ENCODE results near the gene EEIG2.

The EEIG2 gene

DNA sequence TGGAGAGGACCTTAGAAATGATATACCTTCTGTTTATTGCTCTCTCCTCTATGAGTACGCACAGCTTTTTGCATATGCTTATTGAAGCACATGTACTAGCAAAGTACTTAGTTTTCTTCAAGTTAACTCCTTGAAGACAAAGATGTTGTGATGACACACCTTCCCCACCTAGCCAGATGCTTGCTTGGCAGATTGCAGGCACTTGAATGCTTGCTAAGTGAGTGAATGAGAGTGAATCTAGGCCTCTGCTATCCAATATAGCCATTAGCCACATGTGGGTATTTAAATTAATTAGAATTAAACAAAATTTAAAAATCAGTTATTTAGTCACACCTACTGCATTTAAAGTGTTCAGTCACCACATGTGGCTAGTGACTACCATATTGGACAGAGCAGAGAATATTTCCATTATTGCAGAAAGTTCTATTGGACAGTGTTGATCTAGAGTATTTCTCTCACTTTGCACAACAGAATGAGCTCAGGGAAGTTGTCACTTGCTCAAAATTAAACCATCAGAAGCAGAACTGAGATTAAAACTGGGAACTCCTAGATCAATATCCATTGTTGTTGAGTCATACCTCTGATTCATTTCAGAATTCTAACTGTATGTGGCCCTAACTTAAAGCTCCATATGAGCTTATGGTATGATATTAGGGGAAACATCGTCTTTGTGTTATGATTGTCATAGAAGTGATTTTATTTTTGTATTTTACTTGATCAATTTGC, 8.6 kb upstream of the EEIG2 start:
- no peak for DNase-seq

DNA sequence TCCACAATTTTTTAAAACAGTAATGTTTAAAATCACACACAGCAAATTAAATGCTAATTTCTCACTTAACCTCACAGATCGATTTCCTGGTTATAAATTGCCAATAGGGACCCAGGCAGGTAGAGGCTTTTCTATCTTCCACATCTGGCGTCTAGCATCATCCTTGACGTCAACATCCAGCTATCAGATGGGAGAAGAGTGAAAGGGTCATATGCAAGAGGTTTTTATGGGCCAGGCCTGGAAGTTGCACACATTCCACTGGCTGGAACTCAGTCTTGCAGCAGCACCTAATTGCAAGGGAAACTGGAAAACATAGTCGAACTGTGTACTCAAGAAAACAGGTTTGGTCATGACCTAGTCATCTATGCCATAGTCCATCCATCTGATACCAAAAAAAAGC, 6.0 kb upstream of the EEIG2 start:
- DNase-seq: no peak

DNA sequence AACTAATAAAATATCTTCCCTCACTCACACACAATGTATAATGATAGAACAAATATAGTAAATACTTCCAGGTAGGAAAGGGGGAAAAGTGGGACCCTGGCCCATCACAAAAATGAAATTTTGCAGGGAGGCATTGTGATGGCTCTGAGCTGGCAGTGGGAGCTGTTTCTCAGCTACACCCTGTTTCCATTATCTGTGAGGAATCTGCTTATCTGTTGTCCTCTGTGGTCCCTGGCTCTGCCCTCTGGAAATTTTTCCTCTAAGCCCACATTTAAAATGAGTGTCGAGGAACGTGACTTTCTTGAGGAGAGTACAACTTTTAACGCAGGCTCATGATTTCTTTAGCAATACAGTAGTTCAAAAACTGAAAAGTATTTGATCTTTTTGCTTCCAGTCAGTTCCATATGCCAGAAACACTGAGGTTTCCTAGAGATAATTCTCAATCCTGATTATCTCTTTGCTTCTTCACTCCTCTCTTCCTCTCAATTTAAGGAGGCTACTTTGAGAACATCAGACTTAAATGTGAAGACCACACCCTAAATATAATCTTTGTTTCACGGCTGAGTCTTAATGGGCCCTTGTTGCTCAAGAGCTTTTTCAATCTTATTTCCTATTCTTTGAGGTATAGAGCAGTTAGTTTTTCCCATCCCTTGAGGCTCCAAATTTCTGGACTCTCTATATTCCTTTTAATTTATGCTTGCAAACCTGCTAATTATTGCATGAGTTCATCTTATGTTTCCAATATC, 5.0 kb upstream of the EEIG2 start:
- DNase-seq: no peak

DNA sequence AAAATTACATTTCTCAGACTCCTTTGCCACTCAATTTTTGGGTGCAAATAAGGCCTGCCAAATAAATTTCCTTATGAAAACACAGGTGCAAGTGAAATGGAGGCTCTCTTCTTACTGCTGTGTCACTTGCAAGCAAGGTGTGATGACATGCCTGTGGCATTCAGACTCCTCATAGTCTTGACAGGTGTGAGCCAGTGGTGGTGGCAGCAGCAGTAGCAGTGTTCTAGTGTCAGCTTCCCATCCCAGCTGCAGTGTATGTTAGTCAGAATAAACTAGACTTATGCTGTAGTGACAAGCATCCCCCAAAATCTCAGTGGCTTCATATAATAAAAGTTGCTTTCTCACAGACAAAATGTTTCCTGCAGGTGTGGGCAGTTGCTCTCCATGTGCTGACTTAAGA, 3.8 kb upstream of the EEIG2 start:
- DNase-seq: no peak

DNA sequence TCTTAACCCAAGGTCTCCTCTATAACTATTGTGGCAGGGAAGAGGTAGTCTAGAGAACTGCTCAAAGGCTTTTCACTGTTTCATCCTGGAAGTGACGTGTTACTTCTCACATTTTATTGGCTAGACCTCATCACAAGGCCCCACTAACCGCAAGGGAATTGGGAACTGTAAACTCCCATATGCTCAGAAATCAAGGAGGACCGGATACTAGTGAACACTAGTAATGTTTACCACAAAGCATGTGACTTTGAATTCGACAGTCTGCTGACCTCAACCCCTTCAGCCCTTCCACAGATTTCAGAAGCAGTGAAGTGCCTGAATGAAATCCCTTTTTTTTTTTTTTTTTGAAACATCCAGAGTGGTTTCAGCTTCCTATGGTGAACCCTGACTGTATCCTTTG, 3.4 kb upstream of the EEIG2 start:
- no peak for DNase-seq

DNA sequence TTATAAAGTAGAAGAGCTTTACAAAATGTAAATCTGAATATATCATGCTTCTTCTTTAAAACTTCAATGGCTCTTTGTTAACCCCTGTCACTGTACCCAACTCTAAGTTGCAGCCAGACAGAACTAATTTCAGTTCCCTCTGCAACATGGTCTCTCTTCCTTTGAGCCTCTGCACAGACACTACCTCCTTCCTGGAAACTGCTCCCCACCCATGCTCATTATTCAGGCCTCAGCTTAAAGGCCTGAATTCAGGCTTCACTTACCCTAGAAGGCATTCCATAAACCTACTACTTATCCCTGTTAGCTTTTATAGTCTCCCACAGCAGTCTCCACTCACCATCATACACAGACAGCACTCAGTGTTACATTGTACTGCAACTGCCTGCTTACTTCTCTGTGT, 2.6 kb upstream of the EEIG2 start:
- no peak for DNase-seq

DNA sequence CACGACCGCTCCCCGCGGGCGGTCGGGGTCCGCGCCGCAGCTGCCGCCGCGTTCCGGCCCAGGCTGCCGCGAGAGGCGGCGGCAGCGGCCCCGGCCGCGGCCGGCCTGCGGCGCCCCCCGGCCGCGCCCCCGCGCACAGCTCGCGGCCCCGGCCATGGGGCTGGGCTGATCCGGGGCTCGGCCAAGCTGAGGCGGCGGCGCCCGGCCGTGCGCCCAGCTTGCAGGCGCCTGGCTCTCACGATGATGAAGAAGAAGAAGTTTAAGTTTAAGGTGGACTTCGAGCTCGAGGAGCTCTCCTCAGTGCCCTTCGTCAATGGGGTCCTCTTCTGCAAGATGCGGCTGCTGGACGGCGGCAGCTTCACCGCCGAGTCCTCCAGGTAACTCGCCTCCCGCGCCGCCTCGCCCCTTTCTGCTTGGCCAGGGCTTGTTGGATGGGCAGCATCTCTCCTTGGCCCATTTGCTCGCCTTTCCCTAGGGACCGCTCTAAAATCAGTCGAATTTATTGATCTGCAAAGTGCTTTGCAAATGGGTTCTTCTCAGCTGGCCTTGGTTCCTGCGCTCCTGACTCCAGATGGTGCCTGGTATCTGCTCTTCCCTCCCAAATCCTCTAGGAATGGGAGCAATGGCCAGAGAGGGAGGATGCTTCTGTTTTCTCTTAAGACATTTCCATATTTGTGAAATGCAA, 431 bp downstream of the EEIG2 start:
- peak; percentile 1 for DNase-seq

DNA sequence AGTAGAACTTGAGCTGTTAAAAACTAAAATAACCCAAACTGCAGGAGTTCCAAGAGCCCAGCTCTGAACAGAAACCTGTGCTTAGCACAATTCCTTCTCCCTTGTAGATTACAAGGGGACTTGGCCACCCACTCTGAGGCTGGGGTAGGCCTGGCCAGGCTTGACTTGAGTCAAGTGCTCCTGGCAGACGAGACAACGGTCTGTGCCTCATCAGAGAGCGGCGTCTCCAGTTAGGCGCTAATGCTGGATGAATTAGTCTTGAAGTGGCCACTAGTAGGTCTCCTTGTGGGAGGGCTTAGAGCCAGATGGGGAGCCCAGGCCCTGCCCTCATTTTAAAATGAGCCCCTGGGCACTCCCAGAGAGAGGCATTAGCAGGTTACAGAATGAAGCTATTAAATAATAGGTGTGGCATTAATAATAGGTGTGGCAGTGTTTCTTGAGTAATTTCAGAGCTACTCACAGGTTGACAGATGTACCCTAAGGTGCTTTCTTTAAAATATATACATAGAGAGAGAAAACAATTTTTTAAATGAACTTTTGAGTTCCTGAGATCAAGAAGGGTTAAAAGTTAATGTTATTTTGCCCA, 1.1 kb downstream of the EEIG2 start:
- no peak for DNase-seq

DNA sequence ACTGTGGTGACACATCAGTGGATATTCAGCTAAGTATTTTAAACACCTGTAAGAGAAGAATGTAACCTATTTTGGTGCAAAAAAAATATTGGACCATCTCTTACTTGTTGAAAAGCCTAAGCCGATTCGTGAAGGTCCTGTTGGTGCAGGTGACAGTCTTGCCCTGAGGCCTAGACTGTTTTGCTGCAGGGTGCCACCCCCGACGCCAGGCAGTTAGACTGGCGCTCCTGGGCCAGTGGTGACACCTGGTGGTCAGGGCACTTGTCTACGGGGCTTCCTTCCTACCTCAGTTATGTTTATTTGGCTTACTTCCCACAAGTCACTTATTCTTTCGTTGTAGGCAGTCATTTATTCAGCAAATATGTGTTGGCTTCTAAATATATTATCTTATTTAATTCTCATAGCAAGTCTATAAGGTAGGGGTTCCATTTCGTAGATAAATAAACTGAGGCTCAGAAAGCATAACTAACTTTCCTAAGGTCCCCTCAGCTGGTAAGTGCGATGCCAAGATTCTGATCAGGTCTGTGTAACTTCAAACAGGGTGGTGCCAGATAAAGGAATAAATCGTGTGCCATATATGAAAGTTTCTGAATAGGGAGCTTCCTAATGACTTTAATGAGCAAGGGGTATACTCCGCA, 1.9 kb downstream of the EEIG2 start:
- no peak for DNase-seq

DNA sequence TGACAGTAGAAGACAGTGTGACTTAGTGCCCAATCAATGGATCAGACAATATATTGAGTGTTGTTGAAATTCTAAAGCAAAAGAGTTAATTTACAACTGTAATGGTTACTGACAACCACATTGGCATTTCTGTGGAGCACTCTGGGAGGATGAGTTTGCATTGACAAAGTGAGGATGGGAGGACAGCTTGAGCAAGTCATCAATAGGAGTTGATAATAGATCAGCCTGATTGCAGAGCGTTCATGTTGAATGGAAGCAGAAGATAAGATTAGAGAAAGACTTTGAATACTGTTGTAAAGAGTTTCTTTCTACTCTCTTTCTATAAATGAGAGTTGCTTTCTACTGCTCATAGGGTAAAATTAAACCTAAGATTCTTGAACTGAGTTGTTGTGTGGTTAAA, 3.9 kb downstream of the EEIG2 start:
- no peak for DNase-seq

DNA sequence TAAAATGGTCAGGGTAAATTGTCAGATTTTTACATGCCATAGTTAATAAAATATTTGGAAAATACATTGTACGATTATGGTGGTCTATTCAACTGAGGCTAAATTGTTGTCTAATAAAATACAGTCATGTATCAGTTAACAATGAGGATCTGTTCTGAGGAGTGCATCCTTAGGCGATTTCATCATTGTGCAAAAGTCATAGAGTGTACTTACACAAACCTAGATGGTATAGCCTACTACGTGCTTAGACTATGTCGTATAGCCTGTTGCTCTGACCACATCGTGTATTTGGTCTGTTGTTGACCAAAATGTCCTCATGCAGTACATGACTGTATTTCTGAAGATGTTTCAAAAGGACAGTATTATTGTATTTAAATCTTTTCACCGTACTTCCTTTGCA, 5.2 kb downstream of the EEIG2 start:
- DNase-seq: no peak

DNA sequence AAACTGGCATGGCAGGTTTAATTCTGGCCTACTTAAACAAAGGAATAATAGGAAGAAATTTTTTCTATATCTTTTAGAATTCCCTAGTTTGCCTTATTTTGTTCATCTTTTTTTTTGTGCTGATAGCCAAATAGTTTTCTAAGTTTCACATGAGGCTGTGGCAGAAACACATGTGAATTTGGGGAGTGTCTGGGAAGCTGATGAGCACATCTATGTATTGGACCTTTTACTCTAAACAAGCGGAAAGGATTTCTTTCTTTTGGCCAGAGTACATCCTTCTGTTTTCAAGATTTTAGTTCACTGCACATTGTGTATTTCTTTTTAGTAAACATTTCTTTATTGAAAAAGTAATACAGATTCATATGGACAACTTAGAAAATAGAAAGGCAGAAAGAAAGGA, 5.6 kb downstream of the EEIG2 start:
- DNase-seq: no peak

DNA sequence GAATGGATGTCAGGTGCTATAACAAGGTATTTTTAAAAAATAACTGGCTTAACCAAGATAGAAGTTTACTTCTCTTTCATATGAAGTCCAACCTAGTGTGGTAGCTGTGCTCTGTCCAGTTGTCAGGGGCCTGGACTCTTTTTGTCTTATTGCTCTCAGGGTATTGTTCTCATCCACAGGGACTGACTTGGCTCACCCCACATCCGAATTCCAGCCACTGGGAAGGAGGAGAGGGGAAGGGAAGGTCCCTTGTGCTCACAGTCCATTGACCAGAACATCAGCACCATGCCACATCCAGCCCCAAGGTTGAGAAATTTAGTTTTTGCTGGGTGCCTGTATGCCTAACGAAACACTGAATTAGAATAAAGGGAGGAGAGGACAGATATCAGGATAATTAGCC, 8.7 kb downstream of the EEIG2 start:
- no peak for DNase-seq

DNA sequence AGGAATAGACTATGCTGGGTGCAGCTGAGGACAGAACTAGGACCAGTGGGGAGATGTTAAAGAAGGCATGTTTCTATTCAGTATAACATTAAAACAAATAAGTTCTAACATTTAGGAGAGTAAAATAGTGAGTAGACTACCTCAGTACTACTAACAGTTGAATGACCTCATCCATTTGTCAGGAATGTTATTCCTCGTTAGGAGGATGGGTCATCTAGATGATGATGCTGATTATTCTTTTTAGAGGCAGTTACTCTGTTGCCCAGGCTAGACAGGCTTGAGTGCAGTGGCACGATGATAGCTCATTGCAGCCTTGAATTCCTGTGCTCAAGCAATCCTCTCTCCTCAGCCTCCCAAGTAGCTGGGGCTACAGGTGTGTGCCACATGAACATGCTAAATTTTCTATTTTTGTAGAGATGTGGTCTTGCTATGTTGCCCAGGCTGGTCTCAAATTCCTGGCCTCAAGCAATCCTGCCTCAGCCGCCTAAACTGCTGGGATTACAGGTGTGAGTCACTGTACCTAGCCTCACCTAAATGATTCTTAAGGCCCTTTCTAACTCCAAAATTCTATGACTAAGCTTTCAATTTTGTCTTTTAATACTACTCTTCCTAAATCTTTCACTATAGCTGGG, 9.3 kb downstream of the EEIG2 start:
- DNase-seq: no peak

DNA sequence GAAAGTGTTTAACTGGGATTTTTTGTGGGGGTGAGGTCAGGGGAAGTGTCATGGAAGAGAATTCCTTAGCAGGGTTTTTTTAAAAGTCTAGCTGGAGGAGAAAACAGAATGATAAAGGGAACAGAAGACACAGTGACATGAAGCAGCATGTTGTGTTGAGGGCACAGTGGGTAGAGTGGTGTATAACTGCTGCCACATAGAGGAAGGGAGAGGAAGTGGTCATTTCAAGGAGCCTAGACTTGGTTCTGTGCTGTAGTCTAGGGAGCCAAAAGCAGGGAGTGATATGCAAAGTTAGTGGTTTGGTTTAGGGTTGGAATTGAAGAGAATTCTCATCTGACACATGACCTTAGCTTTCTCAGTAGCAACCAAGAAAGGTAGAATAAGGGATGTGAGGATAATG, 10.2 kb downstream of the EEIG2 start:
- no peak for DNase-seq

DNA sequence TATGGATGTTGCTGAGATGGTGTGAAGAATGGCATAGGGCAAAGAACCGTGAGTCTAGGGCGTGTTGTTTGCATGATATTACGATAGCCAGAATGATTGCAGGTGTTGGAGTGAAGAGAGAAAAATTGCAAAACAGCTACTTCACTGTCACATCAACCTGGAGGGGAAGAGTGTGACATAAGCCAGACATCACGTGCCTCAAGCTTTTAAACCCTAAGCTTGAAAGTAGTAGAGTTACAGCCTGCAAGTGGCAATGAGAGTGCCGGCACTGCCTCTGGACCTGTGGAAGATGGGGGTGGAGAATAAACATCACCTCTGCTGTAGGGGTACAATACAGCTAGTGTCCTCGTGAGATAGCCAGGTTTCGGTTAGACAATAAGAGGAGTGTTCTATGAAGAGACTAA, 11.1 kb downstream of the EEIG2 start:
- DNase-seq: no peak

DNA sequence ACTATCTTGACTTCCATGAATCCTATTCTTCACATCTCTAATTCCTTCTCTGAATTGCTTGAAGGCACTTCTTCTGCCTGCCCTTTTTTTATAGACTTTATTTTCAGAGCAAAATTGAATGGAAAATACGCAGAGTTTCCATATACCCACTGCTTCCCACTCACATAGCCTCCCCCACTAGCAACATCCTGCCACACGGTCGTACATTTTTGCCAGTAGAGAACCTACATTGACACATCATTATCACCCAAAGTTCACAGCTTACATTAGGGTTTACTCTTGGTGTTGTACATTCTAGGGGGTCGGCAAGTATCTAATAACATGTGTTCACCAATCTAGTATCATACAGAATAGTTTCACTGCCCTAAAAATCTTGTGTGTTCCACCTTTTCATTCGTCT, 12.3 kb downstream of the EEIG2 start:
- no peak for DNase-seq

DNA sequence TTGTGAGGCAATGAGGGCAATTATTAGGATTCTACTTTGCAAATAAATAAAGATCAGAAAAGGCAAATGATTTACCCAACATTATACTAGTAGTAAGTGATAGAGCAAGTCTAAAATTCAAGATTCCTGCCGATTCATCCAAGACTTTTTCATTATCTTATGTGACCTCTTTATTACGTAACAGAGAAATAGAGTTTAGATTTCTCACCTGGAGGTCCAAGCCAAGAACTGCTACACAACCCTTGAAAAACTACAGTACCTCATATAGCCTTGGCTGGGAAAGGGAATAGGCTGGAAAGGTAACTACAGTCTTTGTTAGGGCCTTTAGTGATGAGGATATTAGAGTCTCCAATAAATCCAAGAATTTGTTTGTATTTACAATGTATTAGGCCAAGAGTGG, 13.3 kb downstream of the EEIG2 start:
- no peak for DNase-seq

DNA sequence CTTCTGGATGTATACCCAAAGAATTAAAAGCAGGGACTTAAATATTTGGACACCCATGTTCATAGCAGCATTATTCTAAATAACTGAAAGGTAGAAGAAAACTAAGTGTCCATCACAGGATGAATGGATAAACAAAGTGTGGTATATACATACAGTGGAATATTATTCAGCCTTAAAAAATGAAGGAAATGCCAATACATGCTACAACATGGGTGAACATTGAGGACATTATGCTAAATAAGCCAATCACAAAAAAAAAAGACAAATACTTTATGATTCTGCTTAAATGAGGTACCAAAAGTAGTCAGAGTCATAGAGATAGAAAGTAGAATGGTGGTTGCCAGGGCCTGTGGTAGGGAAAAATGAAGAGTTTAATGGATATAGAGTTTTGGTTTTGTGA, 14.1 kb downstream of the EEIG2 start:
- DNase-seq: no peak

DNA sequence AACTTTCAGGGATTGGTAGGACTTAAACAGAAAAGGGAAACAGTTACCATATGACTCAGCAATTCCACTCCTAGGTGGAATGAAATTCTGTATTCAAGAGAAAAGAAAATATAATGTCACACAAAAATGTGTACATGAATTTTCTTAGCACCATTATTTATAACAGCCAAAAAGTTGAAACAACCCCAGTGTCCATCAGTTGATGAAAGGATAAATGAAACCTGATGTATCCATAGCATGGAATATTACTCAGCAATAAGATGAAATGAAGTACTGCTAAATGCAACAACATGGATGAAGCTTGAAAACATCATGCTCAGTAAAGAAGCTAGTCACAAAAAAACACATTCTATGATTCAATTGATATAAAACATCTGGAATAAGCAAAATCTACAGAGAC, 15.5 kb downstream of the EEIG2 start:
- DNase-seq: no peak

DNA sequence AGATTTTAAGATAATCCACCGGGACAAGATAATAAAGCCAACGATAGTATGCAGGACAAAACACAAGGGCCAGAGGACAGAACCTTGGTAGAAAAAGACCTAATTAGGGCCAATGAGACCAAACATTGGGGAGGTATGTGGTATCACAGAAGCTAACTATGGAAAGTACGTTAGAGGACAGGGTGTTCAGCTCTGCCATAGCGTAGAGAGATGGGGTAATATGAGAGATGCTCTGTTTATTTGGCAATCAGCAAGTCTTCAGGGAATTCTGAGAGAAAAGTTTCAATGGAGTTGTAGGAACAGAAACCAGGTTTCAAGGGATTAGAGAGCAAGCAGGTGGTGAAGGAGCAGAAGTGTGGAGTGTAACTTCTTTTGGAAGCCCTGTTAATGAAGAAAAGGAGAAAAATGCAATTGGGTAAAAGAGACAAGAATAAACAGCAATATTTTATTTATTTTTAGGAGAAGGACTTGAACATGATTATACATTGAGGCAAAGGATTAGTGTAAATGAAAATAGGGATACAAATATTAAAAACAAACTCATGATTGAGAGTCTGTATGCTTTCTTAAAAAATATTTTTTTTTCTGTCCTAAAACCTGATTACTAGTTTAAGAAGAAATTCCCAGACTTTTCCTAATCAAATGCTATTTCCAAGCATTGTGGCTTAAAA, 24.0 kb downstream of the EEIG2 start:
- no peak for DNase-seq

DNA sequence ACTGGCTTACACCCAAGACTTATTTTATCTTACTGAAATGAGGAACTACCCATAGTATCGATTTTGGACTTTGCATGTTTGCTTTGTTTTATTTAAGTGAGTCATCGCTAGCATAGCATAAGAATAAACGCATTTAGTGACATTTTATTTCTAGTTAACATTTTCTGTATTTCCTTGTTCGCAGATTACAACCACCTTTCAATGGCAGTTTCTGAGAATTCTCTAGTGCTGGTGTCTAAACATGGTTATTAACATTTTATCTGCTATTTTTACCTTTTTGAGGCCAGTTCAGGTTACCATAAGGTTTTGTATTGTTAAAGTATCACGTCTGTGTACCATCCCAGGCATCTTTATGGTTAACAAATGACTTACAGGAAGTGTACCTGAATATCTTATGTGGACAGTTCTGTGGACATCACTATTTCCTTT, 24.5 kb downstream of the EEIG2 start:
- DNase-seq: no peak
